NCI-H2081 treated with DMSO at 0.1 percent for 48 hours (cell line): ENCODE data around the gene ZBTB7A.
A peak's percentile ranks its signal among the peaks of the same experiment; 100 is the strongest.

ENCODE experiments used
- DNase-seq: peaks from one replicate; lab custom pipeline; 2025; lab: John Stamatoyannopoulos, UW

ZBTB7A gene

DNA sequence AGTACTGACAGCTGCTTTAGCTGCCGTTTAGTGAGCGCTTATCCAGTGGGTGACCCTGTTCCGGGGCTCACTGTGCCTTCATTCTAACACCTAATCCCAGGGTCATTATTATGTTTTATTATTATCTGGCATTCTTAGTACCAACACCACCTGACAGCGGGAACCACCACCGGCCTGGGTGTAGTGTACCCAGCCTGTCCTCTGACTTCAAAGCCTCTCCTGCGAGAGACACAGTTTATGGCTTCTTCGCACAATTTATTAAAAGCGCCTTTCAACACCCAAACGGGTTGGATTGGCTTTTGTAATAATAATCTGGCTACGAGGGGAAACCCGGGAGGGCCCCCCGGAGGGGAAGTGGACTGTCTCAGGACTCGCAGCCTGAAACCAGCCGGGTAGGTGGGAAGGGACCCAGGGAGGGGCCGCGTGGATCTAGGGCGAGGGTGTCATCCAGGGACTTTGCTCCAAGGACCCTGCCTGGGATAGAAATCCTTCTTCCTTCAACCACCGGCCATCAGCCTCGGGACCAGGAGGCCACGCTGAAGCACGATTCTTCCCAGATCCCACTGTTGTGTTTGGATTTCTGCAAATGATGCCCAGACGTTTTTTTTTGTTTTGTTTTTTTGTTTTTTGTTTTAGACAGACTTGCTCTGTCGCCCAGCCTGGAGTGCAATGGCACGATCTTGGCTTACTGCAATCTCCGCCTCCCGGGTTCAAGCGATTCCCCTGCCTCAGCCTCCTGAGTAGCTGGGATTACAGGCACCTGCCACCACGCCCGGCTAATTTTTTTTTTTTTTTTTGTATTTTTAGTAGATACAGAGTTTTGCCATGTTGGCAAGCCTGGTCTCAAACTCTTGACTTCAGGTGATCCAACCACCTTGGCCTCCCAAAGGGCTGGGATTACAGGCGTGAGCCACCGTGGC lies 1.6 kb upstream of the ZBTB7A start:
- DNase-seq = no peak

DNA sequence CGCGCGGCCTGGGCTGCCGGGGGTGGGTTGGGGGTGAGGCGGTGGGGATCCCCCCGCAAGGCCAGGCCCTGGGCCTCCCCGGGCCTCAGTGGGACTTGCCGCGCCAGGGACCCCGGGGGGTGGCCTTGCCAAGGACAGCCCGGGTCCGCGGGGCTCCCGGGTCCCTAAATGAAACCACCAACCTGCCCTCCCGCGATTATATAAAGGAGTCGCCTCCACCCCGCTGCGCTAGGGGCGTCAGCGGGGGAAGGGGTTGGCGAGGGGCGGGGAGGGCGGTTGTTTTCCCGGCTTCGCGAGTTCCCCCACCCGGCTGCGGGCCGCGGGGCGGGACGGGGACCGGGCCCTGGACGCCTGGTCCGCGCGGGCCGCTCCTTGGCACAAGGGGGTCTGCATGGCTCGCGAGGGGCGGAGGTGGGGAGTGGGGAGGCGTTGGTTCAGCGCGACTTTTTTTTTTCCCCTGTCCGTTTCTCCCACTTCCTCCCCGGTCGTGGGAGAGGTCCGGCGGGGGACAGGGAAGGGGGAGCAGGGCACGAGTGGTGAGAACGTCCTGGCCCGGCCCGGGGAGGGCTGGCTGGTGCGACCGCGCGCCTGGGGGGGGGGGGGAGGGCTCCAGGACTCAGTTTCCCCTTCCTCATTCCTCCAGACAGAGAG lies 822 bp upstream of the ZBTB7A start:
- no peak for DNase-seq

DNA sequence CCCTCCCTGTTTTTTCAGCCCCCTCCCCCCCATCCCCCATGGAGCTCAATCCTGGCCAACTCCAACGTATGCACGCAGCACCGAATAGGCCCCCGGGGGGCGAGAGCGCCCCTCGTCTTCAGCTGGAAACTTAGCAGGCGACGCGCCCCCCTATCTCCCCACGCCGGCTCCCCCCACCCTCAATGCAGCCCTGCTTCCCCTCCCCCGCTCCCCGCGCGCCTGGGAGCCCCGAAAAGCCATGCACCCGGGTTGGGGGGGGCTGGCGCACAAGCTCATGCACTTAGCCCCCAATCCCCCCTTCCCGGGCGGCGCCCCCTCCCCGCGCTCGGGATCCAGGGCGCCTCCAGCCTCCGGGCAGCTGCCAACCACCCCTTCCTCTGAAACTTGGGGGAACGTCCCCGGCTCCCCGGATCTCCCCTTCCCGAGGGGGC lies 508 bp downstream of the ZBTB7A start:
- no peak for DNase-seq

DNA sequence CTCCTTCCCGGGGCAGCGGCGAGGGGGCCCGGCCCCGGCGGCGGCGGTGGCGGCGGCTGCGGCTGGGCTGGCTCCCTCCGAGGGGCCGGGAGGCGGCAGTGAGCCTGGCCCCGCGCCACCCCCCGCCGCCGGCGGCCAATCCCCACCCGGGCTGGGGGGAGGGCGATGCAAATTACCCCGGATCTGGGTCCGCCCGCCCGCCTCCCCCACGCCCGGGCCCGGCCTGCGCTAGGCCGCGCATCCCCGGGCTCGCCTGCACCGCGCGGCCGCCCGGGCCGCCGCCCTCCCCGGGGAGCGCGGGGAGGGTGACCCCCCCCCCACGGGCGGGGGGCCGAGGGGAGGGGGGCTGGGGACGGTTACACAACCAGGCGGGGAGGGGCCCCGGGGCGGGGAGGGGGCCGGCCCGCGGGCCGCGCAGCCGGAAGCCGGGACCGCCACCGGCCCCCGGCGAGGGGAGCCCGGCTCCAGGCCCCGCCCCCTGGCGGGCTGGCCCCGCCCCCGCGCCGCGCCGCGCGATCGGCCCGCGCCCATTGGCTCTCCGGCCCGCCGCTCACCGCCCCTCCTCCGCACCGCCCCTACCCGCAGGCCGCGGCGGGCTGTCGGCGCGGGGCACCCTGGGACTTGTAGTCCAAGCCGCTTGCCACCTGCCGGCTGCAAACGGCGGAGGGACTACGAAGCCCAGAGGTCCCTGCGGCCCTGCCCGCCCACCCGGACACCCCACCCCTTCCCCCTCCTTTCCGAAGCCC lies 1.1 kb downstream of the ZBTB7A start:
- peak; percentile 59 for DNase-seq

DNA sequence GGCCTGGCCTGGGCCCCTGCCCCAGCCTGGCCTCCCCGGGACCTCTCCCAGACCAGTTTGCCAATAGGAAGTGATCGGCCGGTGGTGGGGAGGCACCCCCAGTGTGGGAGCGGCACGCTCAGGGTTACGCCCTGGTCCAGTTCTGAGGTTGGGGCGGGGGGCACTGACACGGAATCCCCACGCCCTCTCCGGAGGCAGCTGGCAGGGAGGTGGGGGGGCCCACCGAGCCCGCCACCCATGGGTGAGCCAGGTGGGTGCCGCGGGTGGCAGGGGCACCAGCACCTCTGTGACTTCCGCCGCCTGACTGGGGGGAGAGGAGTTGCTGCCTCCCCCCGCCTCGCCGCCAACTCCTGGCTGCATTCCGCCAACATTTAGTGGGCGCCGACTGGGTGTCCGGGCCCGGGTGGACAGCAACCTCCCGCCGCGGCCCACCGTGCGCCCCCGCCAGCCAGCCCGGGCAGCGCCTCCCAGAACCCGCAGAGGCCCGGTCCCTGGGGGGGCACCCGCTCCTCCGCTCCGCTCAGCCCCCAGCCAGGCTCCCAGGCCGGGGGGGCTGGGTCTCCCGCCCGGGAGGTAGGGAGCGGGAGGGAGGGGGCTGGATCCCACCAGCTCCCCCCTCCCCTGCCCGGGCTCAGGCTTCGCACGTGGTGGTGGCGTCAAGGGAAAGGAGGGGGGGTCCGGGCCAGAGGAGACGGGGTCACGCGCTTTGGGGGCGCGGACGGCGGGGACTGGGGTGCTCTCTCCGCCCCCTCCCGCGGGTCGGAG lies 2.0 kb downstream of the ZBTB7A start:
- no peak for DNase-seq

DNA sequence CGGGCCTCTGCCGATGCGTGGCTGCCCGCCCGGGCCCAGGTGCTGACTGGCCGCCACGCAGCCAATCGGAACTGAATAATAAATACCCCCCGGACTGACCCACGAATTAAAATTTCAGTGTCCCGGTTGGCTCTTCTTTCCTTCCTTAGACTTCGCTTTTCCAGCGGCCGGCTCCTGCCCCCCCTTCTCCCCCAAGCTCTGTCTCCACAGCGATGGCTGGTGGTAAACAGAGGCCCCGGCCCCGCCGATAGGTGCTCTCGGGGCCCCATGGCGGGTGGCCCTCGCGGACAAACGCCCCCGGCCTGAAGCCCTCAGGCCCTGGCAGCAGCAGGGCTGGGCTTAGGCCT lies 2.6 kb downstream of the ZBTB7A start:
- DNase-seq = no peak

DNA sequence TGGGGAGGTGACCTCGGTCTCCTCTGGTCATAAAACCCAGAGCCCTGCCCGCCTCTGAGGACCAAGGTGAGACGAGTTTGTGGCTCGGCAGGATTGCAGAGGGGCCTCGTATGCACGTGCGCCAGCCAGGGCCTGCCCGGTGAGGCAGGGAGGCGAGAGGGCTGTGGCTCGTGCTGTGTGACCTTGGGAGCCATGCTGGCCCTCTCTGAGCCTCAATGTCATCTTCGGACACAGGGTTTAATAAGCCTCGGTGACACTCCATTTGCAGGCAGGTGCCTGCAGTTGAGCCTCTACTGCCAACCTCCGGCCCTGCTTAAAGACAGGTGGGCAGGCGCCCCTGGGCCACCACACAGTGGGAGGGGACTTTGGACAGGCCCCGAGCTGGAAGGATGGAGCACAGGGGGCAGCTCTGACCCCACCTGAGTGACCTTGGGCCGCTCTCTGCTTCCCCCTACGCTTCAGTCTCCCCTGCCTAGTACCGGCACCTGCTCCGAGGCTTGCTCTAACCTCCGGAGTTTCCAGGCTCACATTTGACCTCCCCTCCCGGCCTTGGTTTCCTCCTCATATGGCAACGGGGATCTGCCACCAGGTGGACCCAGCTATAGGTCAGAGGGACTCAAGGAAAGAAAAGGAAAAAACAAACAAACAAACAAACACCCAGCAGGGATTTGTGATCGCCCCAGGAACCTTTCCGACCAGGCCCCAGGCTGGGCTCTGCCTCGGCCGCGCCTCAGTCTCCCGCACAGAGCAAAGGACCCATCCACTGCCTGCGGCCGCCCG lies 3.1 kb downstream of the ZBTB7A start:
- DNase-seq = no peak

DNA sequence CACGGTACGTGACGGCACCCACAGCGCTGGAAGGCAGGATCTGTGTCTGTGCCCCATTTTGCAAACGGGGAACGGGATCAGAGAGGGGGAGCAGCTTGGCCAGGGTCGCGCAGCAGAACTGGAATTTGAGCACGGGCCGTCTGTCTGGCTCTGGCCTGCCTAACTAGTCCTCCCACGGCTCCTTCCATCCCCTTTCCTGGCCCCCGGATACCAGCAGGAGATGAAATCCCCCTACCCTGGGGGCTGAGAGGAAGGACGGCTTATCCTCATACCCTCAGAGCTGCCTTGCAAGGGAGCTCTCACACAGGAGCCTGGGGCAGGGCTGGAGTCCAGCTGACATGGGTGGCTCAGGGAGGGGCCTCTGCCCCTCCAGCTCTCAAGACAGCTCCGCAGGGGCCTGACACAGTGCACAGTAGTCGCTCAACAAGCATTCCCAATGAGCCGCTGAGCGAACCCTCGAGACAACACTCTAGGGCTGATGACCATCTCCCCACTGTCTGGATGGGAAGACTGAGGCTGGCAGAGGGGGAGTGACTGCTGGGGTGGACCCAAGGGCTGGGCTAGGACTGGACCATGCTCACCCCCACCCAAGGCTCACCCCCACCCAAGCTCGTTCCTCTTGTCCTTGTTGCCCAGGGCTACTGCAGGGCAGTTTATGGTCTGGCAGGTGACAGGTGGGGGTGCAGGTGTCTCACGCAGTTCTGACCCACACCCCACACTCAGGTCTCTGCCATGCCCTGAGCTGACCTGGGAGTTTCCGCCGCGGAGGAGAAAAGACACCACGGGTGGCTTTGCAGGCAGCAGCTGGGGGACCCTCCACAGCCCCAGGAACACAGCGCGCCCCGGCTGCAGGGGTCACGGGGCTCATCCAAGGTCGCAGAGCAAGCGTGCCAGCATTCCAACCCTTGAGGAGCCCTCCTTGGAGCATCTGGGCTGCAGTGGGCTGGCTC lies 4.0 kb downstream of the ZBTB7A start:
- no peak for DNase-seq

DNA sequence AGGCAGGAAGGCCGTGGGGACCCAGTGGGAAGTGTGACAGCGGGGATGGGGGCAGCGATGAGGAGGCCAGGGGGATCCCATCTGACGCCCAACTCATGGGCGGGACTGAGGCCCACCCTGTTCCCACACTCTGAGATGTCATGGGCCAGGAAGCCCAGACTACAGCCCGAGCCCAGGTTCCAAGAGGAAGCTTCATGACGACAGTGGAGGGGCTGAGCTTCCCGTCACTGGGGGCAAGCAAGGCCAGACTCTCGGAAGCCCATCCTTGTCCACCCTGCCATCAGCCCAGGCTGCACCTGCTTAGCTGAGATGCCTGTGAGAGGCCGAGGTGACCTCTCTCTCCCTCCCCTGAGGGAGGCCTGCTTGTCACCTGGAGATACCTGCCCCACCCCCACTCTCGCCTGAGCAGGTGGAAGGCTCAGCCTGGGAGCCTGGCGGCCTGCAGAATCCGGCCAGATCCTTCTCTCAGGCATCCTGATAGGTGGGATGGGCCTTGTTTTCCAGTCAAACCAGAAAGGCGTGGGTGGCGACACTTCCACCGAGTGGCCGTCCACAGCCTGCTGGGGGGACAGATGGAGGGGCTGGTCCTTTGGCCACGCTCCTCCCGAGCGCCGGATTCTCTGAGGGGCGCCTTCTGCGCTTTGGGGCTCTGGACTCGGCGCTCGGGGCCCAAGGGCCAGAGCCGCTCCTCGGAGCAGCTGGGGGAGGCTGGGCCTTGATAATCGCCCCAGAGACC lies 4.8 kb downstream of the ZBTB7A start:
- no peak for DNase-seq

DNA sequence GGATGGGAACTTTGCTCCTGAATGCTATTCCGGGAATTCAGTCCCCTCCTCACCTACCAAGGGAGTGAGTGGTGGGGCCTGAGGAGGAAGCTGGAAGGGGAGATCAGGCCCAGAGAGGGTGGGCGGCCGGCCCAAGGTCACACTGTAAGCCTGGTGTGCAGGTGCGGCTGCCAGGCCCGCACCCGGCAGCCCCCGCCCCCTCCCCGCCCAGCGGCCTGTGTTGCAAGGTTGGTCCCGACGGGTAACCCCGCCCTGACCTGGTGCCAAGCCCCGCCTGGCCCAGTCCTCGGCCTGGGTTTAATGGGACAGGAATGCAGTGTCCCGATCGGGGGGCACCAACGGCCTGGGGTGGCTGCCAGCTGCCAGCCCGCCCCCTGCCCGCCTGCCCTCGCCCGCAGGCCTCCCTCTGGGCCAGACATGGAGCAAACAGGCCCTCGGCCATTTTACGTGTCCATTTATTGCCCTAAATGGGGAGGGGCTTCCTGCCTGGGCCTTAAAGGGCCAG lies 5.5 kb downstream of the ZBTB7A start:
- DNase-seq = no peak

DNA sequence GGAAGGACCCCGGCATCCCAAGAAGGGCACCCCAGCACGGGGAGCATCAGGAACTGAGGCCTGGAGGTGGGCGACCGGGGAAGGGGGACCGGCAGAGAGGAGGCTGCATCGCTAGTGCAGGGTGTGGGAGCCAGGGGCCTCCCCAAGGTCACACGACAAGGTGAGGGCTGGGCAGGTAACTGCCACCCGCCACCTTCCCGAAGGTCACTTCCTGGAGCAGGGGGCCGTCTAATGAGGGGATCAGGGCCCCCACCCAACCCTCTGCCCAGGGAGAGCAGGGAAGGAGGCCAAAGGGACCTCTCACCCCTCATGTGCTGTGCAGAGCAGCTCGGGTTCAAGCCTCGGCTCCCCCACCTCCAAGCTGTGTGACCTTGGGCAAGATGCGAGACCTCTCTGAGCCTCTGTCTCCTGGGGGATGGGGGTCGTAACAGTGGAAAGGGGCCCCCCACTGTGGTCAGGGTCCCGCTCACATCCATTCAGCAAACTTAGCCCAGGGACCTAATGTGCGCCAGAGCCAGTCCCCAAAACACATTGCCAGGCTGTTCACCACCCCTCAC lies 6.0 kb downstream of the ZBTB7A start:
- no peak for DNase-seq

DNA sequence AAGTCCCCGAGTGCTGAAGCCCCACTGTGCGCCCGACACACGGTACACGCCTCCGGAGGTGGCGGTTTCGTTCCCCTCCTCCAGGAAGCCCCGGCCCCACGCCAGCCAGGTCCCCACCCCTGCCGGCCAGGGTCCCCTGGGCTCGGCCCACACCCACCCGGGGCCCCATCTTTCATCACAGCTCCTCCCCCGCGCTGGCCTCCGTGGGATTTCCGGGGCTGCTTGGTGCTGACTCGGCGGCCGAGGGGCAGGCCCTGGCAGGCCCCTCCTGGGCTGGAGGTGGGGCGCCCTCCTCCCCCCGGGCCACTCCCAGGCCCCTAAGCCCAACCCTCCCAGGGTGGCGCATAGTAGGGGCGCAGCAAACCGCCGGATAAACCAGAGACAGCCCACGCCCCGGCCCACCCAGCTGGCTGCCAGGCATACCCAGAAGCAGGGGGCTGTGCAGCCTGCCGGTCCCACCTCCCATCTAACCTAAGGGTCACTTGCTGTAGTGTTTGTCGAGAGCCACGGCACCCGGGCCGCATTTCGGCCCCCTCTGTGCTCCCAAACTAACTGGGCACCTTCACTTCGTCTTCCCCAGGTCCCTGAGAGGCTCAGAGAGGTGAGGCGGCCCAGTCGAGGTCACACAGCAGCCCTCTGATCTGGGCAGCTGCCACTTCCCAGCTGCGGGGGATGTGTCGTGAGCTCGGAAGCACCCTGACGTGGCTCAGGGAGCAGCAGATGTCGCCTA lies 6.6 kb downstream of the ZBTB7A start:
- DNase-seq = no peak

DNA sequence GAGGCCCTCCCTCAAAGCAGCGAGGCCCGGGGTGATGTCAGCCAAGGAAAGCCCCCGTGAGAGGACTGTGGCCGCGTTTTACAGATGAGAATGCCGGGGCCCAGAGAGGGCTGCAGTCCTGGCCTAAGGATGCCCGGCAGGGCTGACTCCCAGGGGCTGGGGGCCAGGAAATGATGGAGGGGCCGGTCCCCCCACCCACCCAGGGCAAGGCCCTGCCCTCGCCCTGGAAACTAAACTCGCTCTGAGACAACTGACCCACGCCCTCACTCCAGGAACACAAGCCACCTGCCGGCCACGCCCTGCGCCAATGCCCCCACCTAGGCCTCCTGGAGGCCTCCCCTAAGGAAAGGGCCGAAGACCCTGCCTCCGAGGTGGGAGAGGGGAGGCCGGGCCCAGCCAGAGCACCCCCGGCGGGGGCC lies 7.2 kb downstream of the ZBTB7A start:
- no peak for DNase-seq

DNA sequence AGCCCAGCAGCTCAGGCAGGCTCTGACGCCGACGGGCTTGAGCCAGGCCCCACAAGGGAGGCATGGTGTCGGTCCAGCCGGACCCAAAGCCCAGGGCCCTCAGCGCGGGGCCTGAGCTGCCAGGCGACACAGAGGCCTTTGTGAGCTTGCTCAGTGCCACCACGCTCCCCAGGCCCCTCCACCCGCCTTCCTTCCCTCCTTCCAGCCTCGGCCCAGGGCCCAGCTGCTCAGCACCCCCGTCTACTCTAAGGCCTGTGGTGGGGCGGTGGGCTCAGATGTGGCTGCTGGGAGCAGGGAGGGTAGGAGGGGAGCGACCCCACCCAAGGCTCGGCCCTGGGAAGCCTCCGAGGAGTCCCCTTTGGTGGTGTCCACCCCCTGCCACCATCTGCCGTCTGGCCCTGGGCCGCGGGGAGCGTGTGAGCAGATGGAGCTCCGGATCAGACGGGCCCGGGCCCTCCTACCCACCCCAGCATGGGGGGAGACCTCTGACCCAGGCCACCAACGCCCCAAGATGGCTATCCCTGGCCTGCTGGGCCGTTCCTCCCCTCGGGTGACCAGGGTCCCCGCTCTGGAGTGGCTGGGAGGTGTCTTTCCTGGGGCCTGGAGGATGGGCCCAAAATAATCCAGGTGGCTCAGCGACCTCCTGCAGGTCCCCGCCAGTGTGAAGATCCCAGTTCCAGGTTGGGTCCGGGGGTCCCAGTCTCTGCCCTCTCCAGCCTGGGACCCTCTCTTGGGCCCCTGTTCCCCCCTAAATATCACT lies 7.8 kb downstream of the ZBTB7A start:
- DNase-seq = no peak

DNA sequence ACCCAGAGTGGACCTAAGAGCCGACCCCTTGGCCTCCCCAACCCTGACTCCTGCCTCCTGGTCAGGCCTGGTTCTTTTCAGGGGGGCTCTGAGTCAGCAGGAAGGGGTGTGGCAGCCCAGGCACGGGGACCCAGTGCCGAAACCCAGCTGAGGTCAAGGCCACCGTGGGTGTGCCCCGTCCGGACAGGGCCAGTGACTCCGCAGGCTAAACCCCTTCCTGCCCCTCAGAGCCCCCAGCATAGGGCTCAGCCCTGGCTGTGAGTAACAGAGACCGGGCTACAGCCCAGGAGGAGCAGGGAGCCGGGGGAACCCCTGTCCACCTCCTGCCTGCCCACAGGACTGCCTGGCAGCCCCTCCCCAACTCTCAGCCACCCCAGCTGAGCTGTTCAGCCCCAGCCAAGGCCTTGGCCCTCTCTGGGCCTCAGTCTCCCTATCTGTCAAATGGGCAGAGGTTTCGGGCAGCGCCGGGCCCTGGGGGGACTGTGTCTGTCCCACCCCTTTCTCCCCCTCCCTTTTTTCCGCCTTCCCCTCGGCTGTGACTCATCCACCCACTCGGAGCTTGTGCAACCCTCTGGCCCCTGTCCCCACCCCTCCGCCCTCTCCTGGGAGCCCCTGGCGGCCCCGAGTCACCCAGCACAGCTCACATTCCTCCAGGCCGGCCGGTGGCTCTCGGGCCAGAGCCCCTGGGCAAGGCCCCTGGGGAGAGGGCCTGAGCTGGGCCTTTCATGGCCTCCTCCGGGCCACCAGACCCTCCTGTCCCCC lies 8.6 kb downstream of the ZBTB7A start:
- DNase-seq = no peak

DNA sequence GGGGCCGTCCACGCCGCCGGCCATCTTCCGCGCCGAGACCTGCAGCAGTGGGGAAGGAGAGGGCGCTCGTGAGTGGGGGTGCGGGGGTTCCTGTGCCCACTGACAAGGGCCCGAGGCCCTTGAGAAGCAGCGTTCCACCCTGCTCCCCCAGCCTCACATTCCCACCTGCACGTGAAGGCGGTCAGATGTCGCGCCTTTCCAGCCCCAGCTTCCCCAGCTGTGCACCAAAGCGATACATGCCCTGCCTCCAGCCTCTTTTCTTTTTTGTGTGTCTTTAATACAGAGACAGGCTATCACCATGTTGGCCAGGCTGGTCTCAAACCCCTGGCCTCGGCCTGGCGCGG lies 11.5 kb downstream of the ZBTB7A start:
- no peak for DNase-seq
